SHP77 (cell line): Measurements from ENCODE around the gene SIAE.
"Not testable (repeated sequence)": the region's sequence is repeated elsewhere in the genome, so short reads cannot be mapped to it uniquely, and the experiment has no call there.

Source experiments
- DNase-seq, 2 experiments: peaks; one replicate each; lab custom pipeline; 2025; lab: John Stamatoyannopoulos, UW

Gene SIAE

GRCh38 chr11:124623861-124624525, 49.5 kb downstream of the SIAE start:
- DNase-seq: no peak

- DNase-seq: peak; percentile 86 to 93
Measured at GRCh38 chr11:124622531-124623451, 50.7 kb downstream of the SIAE start, which contains the start of gene TBRG1. TBRG1 (plus strand) TSS chr11:124622864; CDS start chr11:124623084, 220 bp downstream.

- no peak for DNase-seq
Measured at GRCh38 chr11:124618863-124619262, 54.7 kb downstream of the SIAE start.

- DNase-seq: no peak
Measured at GRCh38 chr11:124612567-124613246, 60.8 kb downstream of the SIAE start.

- DNase-seq: no peak
Measured at GRCh38 chr11:124612045-124612444, 61.5 kb downstream of the SIAE start.

- no peak for DNase-seq
Measured at GRCh38 chr11:124611064-124611463, 62.5 kb downstream of the SIAE start, which contains the start of gene PANX3. PANX3 (plus strand) TSS chr11:124611428; CDS start chr11:124611557, 129 bp downstream.

- no peak for DNase-seq
Measured at GRCh38 chr11:124610295-124610694, 63.2 kb downstream of the SIAE start.

- DNase-seq: no peak
Measured at GRCh38 chr11:124608147-124608546, 65.4 kb downstream of the SIAE start.

GRCh38 chr11:124605719-124606118, 67.8 kb downstream of the SIAE start:
- DNase-seq: peak in 1 of 2 experiments; percentile 34

- DNase-seq: not testable (repeated sequence)
Measured at GRCh38 chr11:124602723-124603122, 70.8 kb downstream of the SIAE start.

- no peak for DNase-seq
Measured at GRCh38 chr11:124602193-124602592, 71.3 kb downstream of the SIAE start.

GRCh38 chr11:124600621-124601320, 72.8 kb downstream of the SIAE start:
- no peak for DNase-seq

- DNase-seq: no peak
Measured at GRCh38 chr11:124597626-124598025, 75.9 kb downstream of the SIAE start.

GRCh38 chr11:124595302-124595701, 78.2 kb downstream of the SIAE start:
- no peak for DNase-seq

GRCh38 chr11:124592627-124593026, 80.9 kb downstream of the SIAE start:
- DNase-seq: no peak

- DNase-seq: no peak
Measured at GRCh38 chr11:124591430-124591829, 82.1 kb downstream of the SIAE start.

- DNase-seq: peak; percentile 36 to 42
Measured at GRCh38 chr11:124586238-124586860, 87.2 kb downstream of the SIAE start.

GRCh38 chr11:124584681-124585372, 88.7 kb downstream of the SIAE start:
- no peak for DNase-seq

GRCh38 chr11:124583781-124584180, 89.8 kb downstream of the SIAE start:
- DNase-seq: no peak
